Mammary epithelial cell (primary cell): ENCODE results near the gene INSRR.

Experiments
- EZH2 ChIP-seq: IDR thresholded peaks from 2 replicates; pipeline ENCODE4 v1.6.1; 2012; ENCODE audit warnings: low read length, inconsistent platforms, borderline replicate concordance
- TF ChIP-seq, protein P1 (sequence below), 2 donors: IDR thresholded peaks in 1 of 2; conservative IDR thresholded peaks in 1 of 2; 2 replicates each; pipeline ENCODE4 v1.5.1; 2011 to 2012; ENCODE audit warnings: inconsistent platforms in 2 of 2, low read length in 2 of 2, mild to moderate bottlenecking in 2 of 2, control low read depth in 1 of 2, low read depth in 1 of 2; ENCODE audit not compliant: insufficient read depth in 1 of 2; ENCODE audit errors: extremely low read depth in 1 of 2

DNA sequence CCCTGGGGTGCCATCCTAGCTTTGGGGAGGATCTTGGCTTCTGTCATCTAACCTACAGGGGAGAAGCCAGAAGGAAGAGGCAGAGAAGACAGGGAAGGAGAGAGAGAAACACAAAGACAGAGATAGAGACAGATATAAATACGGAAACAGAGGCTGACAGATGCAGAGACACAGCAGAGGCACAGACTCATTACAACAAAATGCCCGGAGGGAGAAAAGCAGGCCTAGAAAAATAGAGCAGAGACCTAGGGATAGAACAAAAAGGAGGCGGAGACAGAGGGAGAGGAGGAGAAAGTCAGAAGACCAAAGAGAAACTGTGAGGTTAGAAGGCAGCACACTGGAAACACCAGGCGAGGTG is 36.5 kb upstream of the INSRR start:
- TF ChIP-seq, protein P1, sequence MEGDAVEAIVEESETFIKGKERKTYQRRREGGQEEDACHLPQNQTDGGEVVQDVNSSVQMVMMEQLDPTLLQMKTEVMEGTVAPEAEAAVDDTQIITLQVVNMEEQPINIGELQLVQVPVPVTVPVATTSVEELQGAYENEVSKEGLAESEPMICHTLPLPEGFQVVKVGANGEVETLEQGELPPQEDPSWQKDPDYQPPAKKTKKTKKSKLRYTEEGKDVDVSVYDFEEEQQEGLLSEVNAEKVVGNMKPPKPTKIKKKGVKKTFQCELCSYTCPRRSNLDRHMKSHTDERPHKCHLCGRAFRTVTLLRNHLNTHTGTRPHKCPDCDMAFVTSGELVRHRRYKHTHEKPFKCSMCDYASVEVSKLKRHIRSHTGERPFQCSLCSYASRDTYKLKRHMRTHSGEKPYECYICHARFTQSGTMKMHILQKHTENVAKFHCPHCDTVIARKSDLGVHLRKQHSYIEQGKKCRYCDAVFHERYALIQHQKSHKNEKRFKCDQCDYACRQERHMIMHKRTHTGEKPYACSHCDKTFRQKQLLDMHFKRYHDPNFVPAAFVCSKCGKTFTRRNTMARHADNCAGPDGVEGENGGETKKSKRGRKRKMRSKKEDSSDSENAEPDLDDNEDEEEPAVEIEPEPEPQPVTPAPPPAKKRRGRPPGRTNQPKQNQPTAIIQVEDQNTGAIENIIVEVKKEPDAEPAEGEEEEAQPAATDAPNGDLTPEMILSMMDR (conservative IDR thresholded peaks at IDR 0.05 in 1 of 2, IDR thresholded peaks at IDR 0.05 in 1 of 2; ENCODE audit: extremely low read depth in 1 of 2, insufficient read depth in 1 of 2, low read depth in 1 of 2, low read length in 2 of 2) = no peak
- TF ChIP-seq EZH2 = no peak
